Tongue (tissue), 3 donors: ENCODE measurements around the gene ARHGAP12. TPM values are rescaled to one million over a fixed set of nuclear protein-coding genes. Genes with fewer than 3 reads are reported as not detected.

Experiments
- DNase-seq: peaks from one replicate; pipeline ENCODE4 v3.0.0-alpha.2; 2015
- small RNA-seq: library from RNA; depleted of rRNA; stranded (forward); fragments of <200 nt; gene quantifications from one replicate; pipeline ENCODE3, GENCODE V24; 2014; ENCODE audit warnings: low replicate concordance
- total RNA-seq: library from RNA; depleted of rRNA; stranded (reverse); fragments of >200 nt; gene quantifications from one replicate; pipeline ENCODE4 v1.2.3, GENCODE V29; 2014

ARHGAP12 gene
- total RNA-seq, 1 donor from 2014 or later = 62.6 TPM

DNA sequence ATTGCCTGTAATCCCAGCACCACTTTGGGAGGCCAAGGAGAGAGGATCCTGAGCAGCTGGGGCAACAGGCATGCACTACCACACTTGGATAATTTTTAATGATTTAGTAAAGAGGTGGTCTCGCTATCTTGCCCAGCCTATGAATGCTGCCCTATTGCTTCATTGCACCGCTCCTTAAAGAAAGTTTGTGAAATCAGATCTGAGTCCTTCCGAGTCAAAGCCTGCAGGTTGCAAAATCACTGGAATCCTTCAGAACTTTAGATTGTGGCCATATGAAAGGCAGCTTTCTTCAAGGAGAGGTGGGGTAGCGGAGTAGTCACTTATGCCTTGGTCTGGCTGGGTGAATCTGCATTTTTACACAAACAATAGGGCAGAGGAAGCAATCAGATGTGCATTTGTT lies 166.3 kb downstream of the ARHGAP12 start:
- DNase-seq = no peak

DNA sequence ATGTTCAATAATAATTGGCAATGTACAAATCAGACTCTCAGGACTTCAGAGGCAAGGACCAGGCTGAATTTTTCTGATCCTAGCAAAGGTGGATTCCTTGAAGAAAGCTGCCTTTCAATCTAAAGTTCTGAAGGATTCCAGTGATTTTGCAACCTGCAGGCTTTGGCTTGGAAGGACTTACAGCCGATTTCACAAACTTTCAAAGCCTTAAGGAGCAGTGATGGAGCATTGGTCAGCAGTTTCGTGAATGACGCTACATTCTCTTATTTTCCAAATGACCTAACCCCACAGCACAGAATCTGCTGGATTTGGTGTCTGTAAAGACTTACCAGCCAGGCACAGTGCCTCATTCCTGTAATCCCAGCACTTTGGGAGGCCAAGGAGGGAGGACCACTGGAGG lies 167.5 kb downstream of the ARHGAP12 start:
- no peak for DNase-seq

DNA sequence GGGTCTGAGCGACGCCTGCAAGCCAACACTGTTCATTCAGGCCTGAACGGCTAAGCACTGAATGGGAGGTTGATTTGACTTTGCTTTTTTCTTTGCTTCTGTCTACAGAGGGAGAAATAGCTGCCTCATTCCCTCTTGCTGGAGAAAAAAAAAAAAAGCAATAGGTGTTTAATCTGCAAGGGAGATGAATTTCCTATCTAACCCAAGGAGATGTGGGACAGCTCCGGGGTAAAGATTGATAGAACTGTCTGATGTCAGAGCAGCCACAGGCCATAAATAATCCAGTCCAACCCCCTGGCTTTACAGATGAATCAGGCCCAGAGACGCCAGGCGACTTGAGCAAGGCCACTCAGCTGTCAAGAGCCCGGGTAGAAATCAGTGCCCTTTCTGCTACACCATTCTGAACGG lies 168.0 kb downstream of the ARHGAP12 start:
- DNase-seq = no peak

DNA sequence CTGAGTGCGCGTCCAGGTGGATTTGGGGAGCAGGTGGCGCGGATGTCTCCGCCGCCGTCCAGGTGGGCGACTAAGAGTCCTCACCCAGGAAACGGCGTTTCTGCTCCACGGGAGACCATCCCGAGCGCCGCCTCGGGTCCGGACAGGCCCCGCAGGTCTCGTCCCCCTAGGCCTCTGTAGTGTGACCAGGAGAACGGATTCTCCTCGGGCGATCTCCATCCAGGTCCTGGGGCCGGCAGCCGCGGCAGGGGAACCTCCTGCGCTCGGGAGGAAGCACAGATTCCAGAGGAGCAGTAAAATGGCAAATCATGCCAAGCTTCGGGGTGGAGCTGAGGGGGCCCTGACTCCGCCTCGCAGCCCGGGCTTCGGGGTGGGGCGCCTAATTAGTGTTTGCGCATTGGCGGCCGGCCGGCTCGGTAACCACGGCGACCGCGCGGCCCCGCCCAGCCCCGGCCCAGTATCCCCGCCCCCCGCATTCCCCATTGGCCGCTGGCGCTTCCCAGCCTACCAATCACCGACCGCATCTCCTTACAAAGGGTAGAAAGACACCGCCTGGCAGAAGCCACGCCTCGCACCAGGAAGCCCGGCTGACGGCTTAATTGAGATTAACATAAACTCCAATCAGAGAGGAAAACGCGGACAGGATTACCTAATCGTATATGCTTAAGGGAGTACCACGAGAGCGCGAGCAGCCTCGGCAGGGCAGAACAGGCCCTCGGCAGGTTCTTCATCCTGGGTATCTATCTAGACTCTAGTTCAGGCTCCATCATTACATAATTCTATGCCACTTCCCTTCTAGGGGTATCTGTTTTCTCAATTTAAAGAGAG lies 168.6 kb downstream of the ARHGAP12 start:
- peak; percentile 98 for DNase-seq

DNA sequence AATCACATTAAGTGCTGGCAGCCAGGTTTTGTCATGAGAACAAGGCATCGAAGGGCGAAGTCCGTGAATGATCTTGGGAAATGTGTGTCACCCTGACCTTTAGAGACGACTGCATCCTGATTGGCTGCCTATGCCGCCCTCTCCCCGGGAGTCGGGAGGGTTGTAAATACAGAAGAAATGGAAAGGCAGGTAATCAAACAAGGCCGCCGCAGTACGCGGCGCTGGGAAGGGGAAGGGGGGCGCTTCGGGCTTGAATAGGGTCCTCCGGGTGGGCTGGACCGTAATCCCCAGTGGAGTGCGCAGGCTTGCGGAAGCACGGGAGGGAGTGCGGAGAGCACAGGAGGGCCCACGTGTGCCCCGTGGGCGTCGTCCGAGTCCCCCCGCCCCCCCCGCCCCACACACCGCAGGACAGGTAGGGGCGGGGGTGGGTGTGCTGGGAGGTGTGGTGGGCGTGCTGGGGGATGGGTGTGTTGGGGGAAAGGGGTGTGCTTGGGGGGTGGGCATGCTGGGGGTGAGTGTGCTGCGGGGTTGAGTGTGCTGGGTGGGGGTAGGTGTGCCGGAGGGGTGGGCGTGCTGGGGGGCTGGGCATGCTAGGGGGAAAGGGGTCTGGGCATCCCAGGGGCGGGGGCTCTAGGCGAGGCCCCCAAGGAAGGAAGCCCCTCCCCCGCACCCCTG lies 169.4 kb downstream of the ARHGAP12 start:
- peak; percentile 47 for DNase-seq

DNA sequence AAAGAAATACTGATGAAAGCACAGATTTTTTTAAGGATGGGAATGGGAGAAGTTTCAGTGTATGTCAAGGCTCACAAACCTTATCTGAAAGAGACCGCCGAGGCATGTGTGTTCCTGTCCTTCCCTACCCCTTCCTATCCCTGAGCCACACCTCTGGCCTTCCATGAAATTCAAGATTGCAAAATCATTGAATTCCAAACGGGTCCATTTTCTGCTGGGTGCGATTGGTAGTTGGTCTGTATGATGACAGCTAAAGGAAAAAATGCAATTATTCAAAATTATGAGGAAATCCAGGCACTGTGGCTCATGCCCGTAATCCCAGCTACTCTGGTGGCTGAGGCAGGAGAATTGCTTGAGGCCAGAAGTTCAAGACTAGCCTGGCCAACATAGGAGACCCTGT lies 170.1 kb downstream of the ARHGAP12 start:
- DNase-seq = no peak

DNA sequence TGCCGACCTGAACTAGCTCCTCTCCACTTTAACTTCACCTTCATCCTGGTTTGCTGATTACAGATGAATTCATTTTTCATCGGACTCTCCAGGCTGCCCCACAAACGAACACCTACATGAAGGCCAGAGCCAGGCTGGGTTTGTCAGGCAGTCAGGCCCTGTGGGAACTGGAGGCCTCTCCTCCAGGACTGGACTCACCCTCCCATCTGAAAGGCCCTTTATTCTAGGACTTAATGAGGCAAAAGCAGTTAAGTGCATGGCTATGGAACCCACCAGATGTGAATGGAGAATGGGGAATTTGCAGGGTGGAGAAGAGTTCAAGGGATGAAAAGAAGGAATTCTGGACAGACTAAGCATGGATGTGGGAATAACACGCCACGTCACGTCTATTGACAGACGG lies 170.8 kb downstream of the ARHGAP12 start:
- DNase-seq = peak; percentile 35

DNA sequence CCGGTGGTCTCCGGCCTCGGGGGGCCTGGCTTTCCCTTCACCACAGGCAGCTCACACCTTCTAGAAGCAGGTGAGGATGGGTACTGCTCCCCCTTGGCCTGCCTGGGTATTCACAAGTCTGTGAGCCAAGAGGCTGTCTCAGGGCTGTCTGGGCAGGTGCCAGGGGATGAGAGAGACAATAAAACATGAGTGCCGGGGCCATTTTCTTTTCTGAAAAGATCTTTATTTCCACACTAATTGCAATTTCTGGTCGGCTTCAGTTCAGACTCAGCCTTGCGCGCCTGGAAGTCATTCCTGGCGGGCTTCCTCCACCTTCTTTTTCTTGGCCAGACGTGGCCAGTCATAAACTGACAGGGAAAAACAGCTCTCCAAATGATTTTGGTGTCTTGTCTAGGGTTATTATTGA lies 171.2 kb downstream of the ARHGAP12 start:
- peak; percentile 72 for DNase-seq

DNA sequence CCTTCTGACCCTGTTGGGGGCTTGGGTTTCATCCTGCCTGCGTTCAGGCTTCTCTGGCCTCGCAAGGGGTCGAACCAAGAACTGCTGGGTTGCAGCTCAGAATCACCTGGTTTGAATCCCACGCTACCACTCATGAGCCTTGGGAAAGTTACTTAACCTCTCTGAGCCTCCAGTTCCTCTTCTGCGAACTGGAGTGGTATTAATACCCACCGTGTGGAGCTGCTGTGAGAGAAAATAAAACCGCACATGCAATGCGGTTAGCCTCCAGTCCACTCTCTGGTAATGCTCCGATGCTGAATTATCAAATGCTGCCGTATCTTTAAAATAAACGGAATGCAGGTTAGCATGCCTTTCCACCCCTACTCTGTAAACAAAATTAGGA lies 171.9 kb downstream of the ARHGAP12 start:
- DNase-seq = no peak

DNA sequence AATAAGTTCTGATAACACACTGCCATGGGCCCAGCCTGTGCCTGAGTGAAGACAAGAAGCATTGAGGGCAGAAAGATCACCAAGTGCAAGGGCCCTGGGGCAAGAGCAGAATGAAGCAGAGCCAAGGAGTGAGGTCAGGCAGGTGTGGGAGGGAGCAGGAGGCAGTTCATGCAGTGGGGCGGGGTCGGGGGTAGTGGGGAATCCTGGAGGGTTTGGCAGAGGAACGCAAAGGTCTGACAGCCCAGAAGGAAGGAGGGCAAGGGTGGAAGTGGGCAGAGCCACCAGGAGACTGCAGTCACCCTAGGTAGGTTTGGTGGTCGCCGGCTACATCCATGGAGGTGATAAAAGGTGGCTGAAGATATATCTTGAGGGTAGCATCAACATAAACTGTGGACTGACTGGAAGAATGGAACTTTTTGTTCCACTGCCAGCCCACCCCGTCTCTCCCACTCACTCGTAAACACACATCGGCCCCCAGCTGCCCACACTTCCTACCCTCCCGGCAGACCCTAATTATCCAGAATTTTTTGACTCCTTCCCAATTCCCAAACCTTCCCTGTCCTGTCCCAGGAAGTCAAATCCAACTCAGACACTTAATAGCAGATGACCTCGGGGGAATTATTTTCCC lies 172.4 kb downstream of the ARHGAP12 start:
- DNase-seq = no peak

Small RNA genes within 50 kb of the gene (small RNA-seq; reads per million reads assigned to genes)
- gene RF00019 = not detected

Other genes with a start within 250 kb of the ARHGAP12 start
- gene KIF5B, start 127.6 kb upstream of the ARHGAP12 start, total RNA-seq = 164 TPM